ENCODE results near the gene PDLIM1.

DNA sequence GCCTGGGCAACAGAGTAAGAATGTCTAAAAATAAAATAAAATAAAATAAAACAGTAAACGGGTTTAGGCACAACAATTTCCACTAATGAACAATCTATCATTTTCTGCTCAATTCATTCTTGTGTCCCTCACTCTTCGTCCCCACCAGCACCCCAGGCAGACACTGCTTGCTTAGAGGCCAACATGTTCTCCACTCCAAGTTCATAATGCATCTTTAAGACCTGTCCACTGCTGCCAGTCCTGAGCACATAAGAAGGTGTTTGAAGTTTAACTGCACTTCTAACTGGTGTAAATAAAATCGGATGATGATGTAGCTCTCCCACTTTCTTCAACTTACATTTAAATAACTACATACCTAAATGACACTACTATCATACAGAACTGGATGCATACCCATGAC lies 13.2 kb downstream of the PDLIM1 start:
- TF ChIP-seq, protein P1, sequence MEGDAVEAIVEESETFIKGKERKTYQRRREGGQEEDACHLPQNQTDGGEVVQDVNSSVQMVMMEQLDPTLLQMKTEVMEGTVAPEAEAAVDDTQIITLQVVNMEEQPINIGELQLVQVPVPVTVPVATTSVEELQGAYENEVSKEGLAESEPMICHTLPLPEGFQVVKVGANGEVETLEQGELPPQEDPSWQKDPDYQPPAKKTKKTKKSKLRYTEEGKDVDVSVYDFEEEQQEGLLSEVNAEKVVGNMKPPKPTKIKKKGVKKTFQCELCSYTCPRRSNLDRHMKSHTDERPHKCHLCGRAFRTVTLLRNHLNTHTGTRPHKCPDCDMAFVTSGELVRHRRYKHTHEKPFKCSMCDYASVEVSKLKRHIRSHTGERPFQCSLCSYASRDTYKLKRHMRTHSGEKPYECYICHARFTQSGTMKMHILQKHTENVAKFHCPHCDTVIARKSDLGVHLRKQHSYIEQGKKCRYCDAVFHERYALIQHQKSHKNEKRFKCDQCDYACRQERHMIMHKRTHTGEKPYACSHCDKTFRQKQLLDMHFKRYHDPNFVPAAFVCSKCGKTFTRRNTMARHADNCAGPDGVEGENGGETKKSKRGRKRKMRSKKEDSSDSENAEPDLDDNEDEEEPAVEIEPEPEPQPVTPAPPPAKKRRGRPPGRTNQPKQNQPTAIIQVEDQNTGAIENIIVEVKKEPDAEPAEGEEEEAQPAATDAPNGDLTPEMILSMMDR (IDR thresholded peaks at IDR 0.05): no peak
- TF ChIP-seq POLR2AphosphoS5 (IDR thresholded peaks at IDR 0.05; ENCODE audit: low read depth, low read length): no peak

Data from Panc1 (cell line).